ENCODE data around the gene OR1E1.

- TF ChIP-seq POLR2A (IDR thresholded peaks at IDR 0.05) (no peak), CTCF (IDR thresholded peaks at IDR 0.05) (no peak)
These were observed 8.4 kb downstream of the OR1E1 start for GRCh38 chr17:3389791-3390190.

All from suprapubic skin (tissue), 3 donors.